ENCODE data around the gene SLC22A9. TPM values are rescaled to one million over a fixed set of nuclear protein-coding genes. Genes with fewer than 3 reads are reported as not detected.
"Not testable (repeated sequence)": the region's sequence is repeated elsewhere in the genome, so short reads cannot be mapped to it uniquely, and the experiment has no call there.

The SLC22A9 gene
- total RNA-seq (2021; ENCODE audit: unreplicated experiment) (not detected), Bru-seq, nascent RNA (percentile 3 among the genes with signal in this experiment), BruChase-seq, experiment 1, labeled RNA remaining after a 2-hour chase (percentile 6 among the genes with signal in this experiment), BruChase-seq, experiment 2, labeled RNA remaining after a 6-hour chase (percentile 3 among the genes with signal in this experiment)
- not detected for polyA plus RNA-seq (2012; ENCODE audit: insufficient read length)
- long read RNA-seq: 0 reads

DNA sequence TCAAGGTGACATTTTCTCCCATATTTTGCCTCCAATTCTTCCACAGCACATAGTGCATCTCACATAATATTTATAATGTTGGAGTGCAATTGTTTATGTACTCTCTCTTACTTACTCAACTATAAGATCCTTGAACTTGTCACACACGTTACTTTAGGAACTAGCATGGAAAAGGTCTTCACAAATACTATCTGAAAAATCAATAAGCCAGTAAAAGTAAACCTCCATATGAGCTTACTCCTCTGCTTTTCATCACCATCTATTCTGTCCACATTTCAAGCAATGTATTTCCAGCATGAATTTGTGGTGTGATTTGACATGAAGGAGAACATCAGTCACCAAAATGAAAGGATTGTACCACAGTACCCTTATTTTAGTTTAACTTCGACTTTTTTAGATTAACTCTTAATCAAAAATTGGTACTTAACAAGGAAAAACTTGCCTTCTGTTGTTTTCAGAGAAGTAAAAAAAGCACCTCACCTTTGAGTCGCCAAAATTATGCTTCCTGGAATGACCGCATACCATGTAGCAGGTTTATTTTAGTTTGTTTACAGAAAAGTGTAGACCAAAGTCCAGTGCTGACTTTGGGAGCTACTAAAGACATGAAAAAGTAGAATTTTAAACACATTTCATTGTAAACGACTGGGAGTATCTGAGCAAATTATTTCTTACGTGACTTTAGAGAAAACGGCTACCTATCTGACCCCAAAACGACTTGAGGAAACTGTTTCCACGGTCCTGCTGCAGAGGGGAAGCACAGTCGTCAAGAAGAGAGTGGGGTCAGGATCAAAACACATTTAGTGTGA, at the start of gene SLC22A9:
TSS of gene SLC22A9 (plus strand) at position 621 of the 806 bp plus-strand sequence. CDS start 272 bp downstream, outside the sequence.
- in situ Hi-C loops (cut with HindIII; ENCODE audit: low pct_unique_long_range_greater_than_20kb, low sequenced_read_pairs): no loop called here
- POLR2A ChIA-PET: no interaction called here
- CTCF ChIA-PET: no interaction called here
- TF ChIP-seq, protein P1, sequence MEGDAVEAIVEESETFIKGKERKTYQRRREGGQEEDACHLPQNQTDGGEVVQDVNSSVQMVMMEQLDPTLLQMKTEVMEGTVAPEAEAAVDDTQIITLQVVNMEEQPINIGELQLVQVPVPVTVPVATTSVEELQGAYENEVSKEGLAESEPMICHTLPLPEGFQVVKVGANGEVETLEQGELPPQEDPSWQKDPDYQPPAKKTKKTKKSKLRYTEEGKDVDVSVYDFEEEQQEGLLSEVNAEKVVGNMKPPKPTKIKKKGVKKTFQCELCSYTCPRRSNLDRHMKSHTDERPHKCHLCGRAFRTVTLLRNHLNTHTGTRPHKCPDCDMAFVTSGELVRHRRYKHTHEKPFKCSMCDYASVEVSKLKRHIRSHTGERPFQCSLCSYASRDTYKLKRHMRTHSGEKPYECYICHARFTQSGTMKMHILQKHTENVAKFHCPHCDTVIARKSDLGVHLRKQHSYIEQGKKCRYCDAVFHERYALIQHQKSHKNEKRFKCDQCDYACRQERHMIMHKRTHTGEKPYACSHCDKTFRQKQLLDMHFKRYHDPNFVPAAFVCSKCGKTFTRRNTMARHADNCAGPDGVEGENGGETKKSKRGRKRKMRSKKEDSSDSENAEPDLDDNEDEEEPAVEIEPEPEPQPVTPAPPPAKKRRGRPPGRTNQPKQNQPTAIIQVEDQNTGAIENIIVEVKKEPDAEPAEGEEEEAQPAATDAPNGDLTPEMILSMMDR (IDR thresholded peaks at IDR 0.05): no peak
- TF ChIP-seq POLR2AphosphoS5 (IDR thresholded peaks at IDR 0.05; ENCODE audit: low read depth, low read length) (no peak), TCF7L2 (IDR thresholded peaks at IDR 0.05; ENCODE audit: low read depth, low read length) (no peak), SIN3A (IDR thresholded peaks at IDR 0.05; ENCODE audit: borderline replicate concordance, insufficient read depth, low read depth, low read length) (no peak)
- TF ChIP-seq, protein P2, sequence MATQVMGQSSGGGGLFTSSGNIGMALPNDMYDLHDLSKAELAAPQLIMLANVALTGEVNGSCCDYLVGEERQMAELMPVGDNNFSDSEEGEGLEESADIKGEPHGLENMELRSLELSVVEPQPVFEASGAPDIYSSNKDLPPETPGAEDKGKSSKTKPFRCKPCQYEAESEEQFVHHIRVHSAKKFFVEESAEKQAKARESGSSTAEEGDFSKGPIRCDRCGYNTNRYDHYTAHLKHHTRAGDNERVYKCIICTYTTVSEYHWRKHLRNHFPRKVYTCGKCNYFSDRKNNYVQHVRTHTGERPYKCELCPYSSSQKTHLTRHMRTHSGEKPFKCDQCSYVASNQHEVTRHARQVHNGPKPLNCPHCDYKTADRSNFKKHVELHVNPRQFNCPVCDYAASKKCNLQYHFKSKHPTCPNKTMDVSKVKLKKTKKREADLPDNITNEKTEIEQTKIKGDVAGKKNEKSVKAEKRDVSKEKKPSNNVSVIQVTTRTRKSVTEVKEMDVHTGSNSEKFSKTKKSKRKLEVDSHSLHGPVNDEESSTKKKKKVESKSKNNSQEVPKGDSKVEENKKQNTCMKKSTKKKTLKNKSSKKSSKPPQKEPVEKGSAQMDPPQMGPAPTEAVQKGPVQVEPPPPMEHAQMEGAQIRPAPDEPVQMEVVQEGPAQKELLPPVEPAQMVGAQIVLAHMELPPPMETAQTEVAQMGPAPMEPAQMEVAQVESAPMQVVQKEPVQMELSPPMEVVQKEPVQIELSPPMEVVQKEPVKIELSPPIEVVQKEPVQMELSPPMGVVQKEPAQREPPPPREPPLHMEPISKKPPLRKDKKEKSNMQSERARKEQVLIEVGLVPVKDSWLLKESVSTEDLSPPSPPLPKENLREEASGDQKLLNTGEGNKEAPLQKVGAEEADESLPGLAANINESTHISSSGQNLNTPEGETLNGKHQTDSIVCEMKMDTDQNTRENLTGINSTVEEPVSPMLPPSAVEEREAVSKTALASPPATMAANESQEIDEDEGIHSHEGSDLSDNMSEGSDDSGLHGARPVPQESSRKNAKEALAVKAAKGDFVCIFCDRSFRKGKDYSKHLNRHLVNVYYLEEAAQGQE (IDR thresholded peaks at IDR 0.05; ENCODE audit: insufficient read depth in 1 of 2, low read depth in 2 of 2, low read length in 1 of 2): no peak
- ATAC-seq (no peak), DNase-seq (ENCODE audit: low read depth, low spot score) (no peak)
- BruUV-seq (replicated peaks): no TSS peak
- intact Hi-C loops (cut with micrococcal nuclease; ENCODE audit: unreplicated experiment): no loop called here
- no peaks in the 10 kb centered on the region for H3K36me3 ChIP-seq (ENCODE audit: control insufficient read depth, insufficient read depth, low read length)
- H3K27me3 ChIP-seq (ENCODE audit: control insufficient read depth, insufficient read depth, low read length): peaks cover 10% of the 10 kb centered on the region; the same call in 1 of the 2 replicates
- no peak within 1 kb of the TSS for H3K4me3 ChIP-seq (ENCODE audit: low read depth in 2 of 2, low read length in 2 of 2)
- H3K9me3 ChIP-seq (ENCODE audit: control insufficient read depth, insufficient read depth, low read depth, low read length): no peaks in the 10 kb centered on the region
- H3K27ac ChIP-seq (ENCODE audit: low read length): no peak within 1 kb of the TSS
- H3K4me1 ChIP-seq (ENCODE audit: control insufficient read depth, insufficient read depth, low read length): no peaks in the 10 kb centered on the region

DNA sequence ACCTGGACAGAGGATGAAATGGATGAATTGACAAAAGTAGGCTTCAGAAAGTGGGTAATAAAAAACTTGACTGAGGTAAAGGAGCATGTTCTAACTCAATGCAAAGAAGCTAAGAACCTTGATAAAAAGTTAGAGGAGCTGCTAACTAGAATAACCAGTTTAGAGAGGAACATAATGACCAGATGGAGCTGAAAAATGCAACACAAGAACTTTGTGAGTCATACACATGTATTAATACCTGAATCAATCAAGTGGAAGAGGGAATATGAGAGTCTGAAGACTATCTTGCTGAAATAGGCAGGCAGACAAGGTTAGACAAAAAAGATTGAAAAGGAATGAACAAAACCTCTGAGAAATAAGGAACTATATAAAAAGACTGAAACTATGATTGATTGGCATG, 47.9 kb upstream of the SLC22A9 start:
- BruUV-seq (replicated peaks): no TSS peak
- H3K27me3 ChIP-seq (ENCODE audit: control insufficient read depth, insufficient read depth, low read length): no peaks in the 10 kb centered on the region
- in situ Hi-C loops (cut with HindIII; ENCODE audit: low pct_unique_long_range_greater_than_20kb, low sequenced_read_pairs) (no loop called here), intact Hi-C loops (cut with micrococcal nuclease; ENCODE audit: unreplicated experiment) (no loop called here)
- ATAC-seq (no peak), DNase-seq (ENCODE audit: low read depth, low spot score) (no peak)
- H3K27ac ChIP-seq (ENCODE audit: low read length): no peak overlapping the region
- no peaks in the 10 kb centered on the region for H3K9me3 ChIP-seq (ENCODE audit: control insufficient read depth, insufficient read depth, low read depth, low read length)
- ChIA-PET CTCF (no interaction called here), POLR2A (no interaction called here)
- no peak overlapping the region for H3K4me3 ChIP-seq (ENCODE audit: low read depth in 2 of 2, low read length in 2 of 2)
- TF ChIP-seq SIN3A (IDR thresholded peaks at IDR 0.05; ENCODE audit: borderline replicate concordance, insufficient read depth, low read depth, low read length) (no peak), TCF7L2 (IDR thresholded peaks at IDR 0.05; ENCODE audit: low read depth, low read length) (no peak), POLR2AphosphoS5 (IDR thresholded peaks at IDR 0.05; ENCODE audit: low read depth, low read length) (no peak)
- TF ChIP-seq, protein P1 (IDR thresholded peaks at IDR 0.05): no peak
- TF ChIP-seq, protein P2 (IDR thresholded peaks at IDR 0.05; ENCODE audit: insufficient read depth in 1 of 2, low read depth in 2 of 2, low read length in 1 of 2): no peak
- H3K36me3 ChIP-seq (ENCODE audit: control insufficient read depth, insufficient read depth, low read length): no peaks in the 10 kb centered on the region
- H3K4me1 ChIP-seq (ENCODE audit: control insufficient read depth, insufficient read depth, low read length): no peaks in the 10 kb centered on the region

DNA sequence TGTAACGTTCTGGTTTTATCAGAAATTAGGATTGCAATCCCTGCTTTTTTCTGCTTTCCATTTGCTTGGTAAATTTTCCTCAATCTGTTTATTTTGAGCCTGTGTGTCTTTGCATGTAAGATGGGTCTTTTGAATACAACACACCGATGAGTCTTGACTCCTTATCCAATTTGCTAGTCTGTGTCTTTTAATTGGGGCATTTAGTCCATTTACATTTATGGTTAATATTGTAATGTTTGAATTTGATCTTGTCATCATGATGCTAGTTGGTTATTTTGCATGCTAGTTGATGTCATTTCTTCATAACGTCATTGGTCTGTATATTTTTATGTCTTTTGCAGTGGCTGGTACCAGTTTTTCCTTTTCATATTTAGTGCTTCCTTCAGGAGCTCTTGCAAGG, 34.5 kb upstream of the SLC22A9 start:
- CTCF ChIA-PET; BruUV-seq (replicated peaks): not testable (repeated sequence)

More for the DNA sequence above, 34.5 kb upstream of the SLC22A9 start:
- DNase-seq (ENCODE audit: low read depth, low spot score); ATAC-seq; intact Hi-C loops (cut with micrococcal nuclease; ENCODE audit: unreplicated experiment); H3K27me3 ChIP-seq (ENCODE audit: control insufficient read depth, insufficient read depth, low read length); POLR2A ChIA-PET; H3K4me3 ChIP-seq (ENCODE audit: low read depth in 2 of 2, low read length in 2 of 2); H3K27ac ChIP-seq (ENCODE audit: low read length); H3K9me3 ChIP-seq (ENCODE audit: control insufficient read depth, insufficient read depth, low read depth, low read length); in situ Hi-C loops (cut with HindIII; ENCODE audit: low pct_unique_long_range_greater_than_20kb, low sequenced_read_pairs); H3K4me1 ChIP-seq (ENCODE audit: control insufficient read depth, insufficient read depth, low read length); H3K36me3 ChIP-seq (ENCODE audit: control insufficient read depth, insufficient read depth, low read length): not testable (repeated sequence)
